ENCODE measurements around the gene RMP24.
"Not testable (repeated sequence)": the region's sequence is repeated elsewhere in the genome, so short reads cannot be mapped to it uniquely, and the experiment has no call there.

RMP24 gene

GRCh38 chr18:35967866-35968265 lies 4.6 kb upstream of the RMP24 start:
- not testable (repeated sequence) for FAIRE-seq

GRCh38 chr18:35968278-35968880 lies 4.1 kb upstream of the RMP24 start:
- FAIRE-seq (no peak), DNase-seq (ENCODE audit: low spot score) (no peak)

More at GRCh38 chr18:35967866-35968265, 4.6 kb upstream of the RMP24 start:
- not testable (repeated sequence) for DNase-seq (ENCODE audit: low spot score)

GRCh38 chr18:35969676-35970075 lies 2.8 kb upstream of the RMP24 start:
- no peak for DNase-seq (ENCODE audit: low spot score)
- no peak for FAIRE-seq

GRCh38 chr18:35971661-35972196 lies 750 bp upstream of the RMP24 start:
- DNase-seq (ENCODE audit: low spot score) (no peak), FAIRE-seq (no peak)

GRCh38 chr18:35973650-35974049 lies 1.2 kb downstream of the RMP24 start:
- FAIRE-seq, result no peak
- no peak for DNase-seq (ENCODE audit: low spot score)

GRCh38 chr18:35974181-35974580 lies 1.7 kb downstream of the RMP24 start:
- DNase-seq (ENCODE audit: low spot score) (no peak), FAIRE-seq (no peak)

GRCh38 chr18:35979112-35979511 lies 6.6 kb downstream of the RMP24 start:
- FAIRE-seq (no peak), DNase-seq (ENCODE audit: low spot score) (no peak)

- FAIRE-seq, result no peak
- DNase-seq (ENCODE audit: low spot score), result no peak
These were observed 10.1 kb downstream of the RMP24 start for GRCh38 chr18:35982409-35983114.

- DNase-seq (ENCODE audit: low spot score) (no peak), FAIRE-seq (no peak)
These were observed 10.7 kb downstream of the RMP24 start for GRCh38 chr18:35983147-35983546.

- FAIRE-seq (no peak), DNase-seq (ENCODE audit: low spot score) (no peak)
These were observed 11.3 kb downstream of the RMP24 start for GRCh38 chr18:35983818-35984217.

GRCh38 chr18:35991696-35992095 lies 19.2 kb downstream of the RMP24 start:
- FAIRE-seq (no peak), DNase-seq (ENCODE audit: low spot score) (no peak)

GRCh38 chr18:35993013-35993412 lies 20.5 kb downstream of the RMP24 start:
- no peak for DNase-seq (ENCODE audit: low spot score)

GRCh38 chr18:35998967-35999366 lies 26.5 kb downstream of the RMP24 start:
- DNase-seq (ENCODE audit: low spot score) (no peak), FAIRE-seq (no peak)

More at GRCh38 chr18:35993013-35993412, 20.5 kb downstream of the RMP24 start:
- no peak for FAIRE-seq

GRCh38 chr18:35999925-36000324 lies 27.4 kb downstream of the RMP24 start:
- FAIRE-seq (no peak), DNase-seq (ENCODE audit: low spot score) (no peak)

GRCh38 chr18:36006997-36007396 lies 34.5 kb downstream of the RMP24 start:
- FAIRE-seq, result no peak
- no peak for DNase-seq (ENCODE audit: low spot score)

GRCh38 chr18:36009214-36009613 lies 36.7 kb downstream of the RMP24 start:
- DNase-seq (ENCODE audit: low spot score) (no peak), FAIRE-seq (no peak)

GRCh38 chr18:36012891-36013290 lies 40.4 kb downstream of the RMP24 start:
- no peak for FAIRE-seq
- no peak for DNase-seq (ENCODE audit: low spot score)

- FAIRE-seq, result no peak
- DNase-seq (ENCODE audit: low spot score), result no peak
These were observed 43.1 kb downstream of the RMP24 start for GRCh38 chr18:36015629-36016028.

- no peak for FAIRE-seq
- DNase-seq (ENCODE audit: low spot score), result no peak
These were observed 44.8 kb downstream of the RMP24 start for GRCh38 chr18:36017232-36017631.

GRCh38 chr18:36020174-36020711 lies 47.8 kb downstream of the RMP24 start:
- DNase-seq (ENCODE audit: low spot score), result no peak
- FAIRE-seq, result no peak

GRCh38 chr18:36023336-36023735 lies 50.9 kb downstream of the RMP24 start:
- DNase-seq (ENCODE audit: low spot score) (no peak), FAIRE-seq (no peak)

GRCh38 chr18:36024241-36024640 lies 51.8 kb downstream of the RMP24 start:
- not testable (repeated sequence) for FAIRE-seq; DNase-seq (ENCODE audit: low spot score)

- DNase-seq (ENCODE audit: low spot score) (no peak), FAIRE-seq (no peak)
These were observed 52.5 kb downstream of the RMP24 start for GRCh38 chr18:36025025-36025424.

Measured in RCC 7860 (cell line).